ENCODE data around the gene ACAD10.

DNA sequence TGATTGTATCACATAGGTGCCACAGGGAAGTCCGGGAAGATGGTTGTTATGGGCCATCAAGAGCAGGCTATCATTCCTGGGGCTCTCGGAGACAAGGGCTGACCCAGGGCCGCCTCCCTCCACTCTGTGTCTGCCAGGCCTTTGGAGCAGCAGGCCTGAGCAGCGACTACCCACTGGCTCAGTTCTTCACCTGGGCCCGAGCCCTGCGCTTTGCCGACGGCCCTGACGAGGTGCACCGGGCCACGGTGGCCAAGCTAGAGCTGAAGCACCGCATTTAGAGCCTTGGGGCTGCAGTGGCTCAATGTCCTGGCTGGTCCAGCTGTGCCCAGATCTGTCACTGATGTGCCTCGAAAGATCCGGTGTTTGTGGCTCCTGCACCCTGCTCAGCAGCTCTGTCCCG lies 70.3 kb downstream of the ACAD10 start:
- no peak for TF ChIP-seq SUZ12 (IDR thresholded peaks at IDR 0.05; ENCODE audit: extremely low read depth, insufficient read depth, insufficient read length)
- TF ChIP-seq YY1 (IDR thresholded peaks at IDR 0.05; ENCODE audit: insufficient read depth, insufficient read length) = no peak
